Neural cell (in vitro differentiated cells): ENCODE results near the gene THOP1. TPM values are rescaled to one million over a fixed set of nuclear protein-coding genes. Genes with fewer than 3 reads are reported as not detected.

Experiments used
- H2AFZ ChIP-seq: fragments of 200-600, 300-800 bp; sonication (generic), shearing (Covaris generic); 2 replicates; pipeline ENCODE4 v1.6.0; 2014; ENCODE audit warnings: low read depth, mild to moderate bottlenecking, antibody characterized with exemption, low read length, moderate library complexity
- H3F3A ChIP-seq: fragments of 200-600 bp; shearing (Covaris generic); 2 replicates; pipeline ENCODE4 v1.6.1; 2016; ENCODE audit warnings: mild to moderate bottlenecking, moderate library complexity, mixed read lengths, antibody characterized with exemption, low read length; ENCODE audit not compliant: insufficient read depth, poor library complexity, severe bottlenecking
- H3K27ac ChIP-seq: fragments of 200-600, 300-800 bp; sonication (generic), shearing (Covaris generic); 2 replicates; pipeline ENCODE4 v1.5.1; 2014; ENCODE audit warnings: mild to moderate bottlenecking, low read length, moderate library complexity
- H3K27me3 ChIP-seq: fragments of 300-800, 200-600 bp; sonication (generic), shearing (Covaris generic); 2 replicates; pipeline ENCODE4 v1.6.0; 2014; ENCODE audit warnings: mild to moderate bottlenecking, low read depth, low read length, moderate library complexity; ENCODE audit not compliant: insufficient read depth
- H3K36me3 ChIP-seq: fragments of 300-800, 200-600 bp; sonication (generic), shearing (Covaris generic); 2 replicates; pipeline ENCODE4 v1.5.1; 2014; ENCODE audit warnings: mild to moderate bottlenecking, antibody characterized with exemption, low read length, moderate library complexity; ENCODE audit not compliant: insufficient read depth
- H3K4me2 ChIP-seq: fragments of 300-800, 200-600 bp; sonication (generic), shearing (Covaris generic); 2 replicates; pipeline ENCODE4 v1.6.0; 2014; ENCODE audit warnings: mild to moderate bottlenecking, low read length
- H3K4me3 ChIP-seq: fragments of 300-800, 200-600 bp; sonication (generic), shearing (Covaris generic); 2 replicates; pipeline ENCODE4 v1.5.1; 2014; ENCODE audit warnings: mild to moderate bottlenecking, low read length, moderate library complexity
- H3K79me2 ChIP-seq: fragments of 200-600 bp; shearing (Covaris generic); replicated peaks from 2 replicates; pipeline ENCODE4 v1.6.0; 2014; ENCODE audit warnings: mild to moderate bottlenecking, low read length, moderate library complexity; ENCODE audit not compliant: insufficient read depth
- H3K9ac ChIP-seq: fragments of 300-800, 200-600 bp; sonication (generic), shearing (Covaris generic); 2 replicates; pipeline ENCODE4 v1.6.1; 2016; ENCODE audit warnings: mild to moderate bottlenecking, low read length, mixed read lengths
- H3K9me2 ChIP-seq: fragments of 200-600 bp; shearing (Covaris generic); 2 replicates; pipeline ENCODE4 v1.6.1; 2016; ENCODE audit warnings: mild to moderate bottlenecking, low read length, mixed read lengths; ENCODE audit not compliant: insufficient read depth
- H3K9me3 ChIP-seq: fragments of 200-600, 300-800 bp; sonication (generic), shearing (Covaris generic); 2 replicates; pipeline ENCODE4 v1.6.1; 2016; ENCODE audit warnings: mild to moderate bottlenecking, mixed run types, low read length, moderate library complexity, mixed read lengths
- H4K20me1 ChIP-seq: fragments of 200-600 bp; shearing (Covaris generic); 2 replicates; pipeline ENCODE4 v1.6.1; 2016; ENCODE audit warnings: mild to moderate bottlenecking, mixed run types; ENCODE audit not compliant: insufficient read depth
- CTCF ChIP-seq: fragments of 450-650 bp; IDR thresholded peaks from 2 replicates; pipeline ENCODE4 v1.5.1; 2014; ENCODE audit warnings: antibody characterized with exemption, mild to moderate bottlenecking, moderate library complexity; ENCODE audit not compliant: poor library complexity, severe bottlenecking
- EP300 ChIP-seq: fragments of 450-650 bp; conservative IDR thresholded peaks from 2 replicates; pipeline ENCODE4 v1.6.1; 2014; ENCODE audit warnings: antibody characterized with exemption, mild to moderate bottlenecking, moderate library complexity; ENCODE audit not compliant: poor library complexity, severe bottlenecking
- EZH2 ChIP-seq: fragments of 200-600, 300-800 bp; shearing (Covaris generic), sonication (generic); IDR thresholded peaks from 2 replicates; pipeline ENCODE4 v1.6.1; 2014; ENCODE audit warnings: antibody characterized with exemption, low read length, borderline replicate concordance, mild to moderate bottlenecking; ENCODE audit not compliant: insufficient read depth, poor library complexity, severe bottlenecking
- MXI1 ChIP-seq: fragments of 450-650 bp; conservative IDR thresholded peaks from 2 replicates; pipeline ENCODE4 v1.6.1; 2014; ENCODE audit warnings: antibody characterized with exemption, mild to moderate bottlenecking; ENCODE audit not compliant: poor library complexity, severe bottlenecking
- POLR2AphosphoS5 ChIP-seq: IDR thresholded peaks from 2 replicates; pipeline ENCODE4 v1.6.1; 2012
- RAD21 ChIP-seq: fragments of 450-650 bp; conservative IDR thresholded peaks from 2 replicates; pipeline ENCODE4 v1.6.1; 2014; ENCODE audit warnings: antibody characterized with exemption, mild to moderate bottlenecking, moderate library complexity
- REST ChIP-seq: IDR thresholded peaks from 2 replicates; pipeline ENCODE4 v1.6.1; 2012; ENCODE audit warnings: borderline replicate concordance
- SMC3 ChIP-seq: fragments of 450-650 bp; conservative IDR thresholded peaks from 2 replicates; pipeline ENCODE4 v1.6.1; 2014; ENCODE audit warnings: antibody characterized with exemption, mild to moderate bottlenecking, moderate library complexity; ENCODE audit not compliant: poor library complexity
- TAF1 ChIP-seq: IDR thresholded peaks from 2 replicates; pipeline ENCODE4 v1.6.1; 2012; ENCODE audit warnings: low read depth
- polyA plus RNA-seq: library from polyadenylated mRNA; depleted of rRNA; stranded (reverse); fragments of >200 nt; gene quantifications from 2 replicates; pipeline ENCODE4 v1.2.3, GENCODE V29; 2014

THOP1 gene
- polyA plus RNA-seq, 1 donor from 2014 or later, result 113 TPM

GRCh38 chr19:2755448-2755705, 29.9 kb upstream of the THOP1 start:
- Histone ChIP-seq H3K27me3 (no peaks in the 10 kb centered on the region), H3K27ac (no peak overlapping the region), H3K36me3 (no peaks in the 10 kb centered on the region), H3K9me3 (no peaks in the 10 kb centered on the region), H3K4me2 (no peak overlapping the region), H3K9me2 (no peaks in the 10 kb centered on the region), H4K20me1 (no peaks in the 10 kb centered on the region), H3F3A (no peaks in the 10 kb centered on the region), H3K4me3 (no peak overlapping the region), H3K9ac (no peak overlapping the region), H3K79me2 (no peaks in the 10 kb centered on the region), H2AFZ (no peak overlapping the region)
- TF ChIP-seq EZH2 (no peak), CTCF (no peak), TAF1 (no peak), EP300 (no peak), RAD21 (no peak), MXI1 (no peak), REST (no peak)

- H3K4me2 ChIP-seq, result no peak overlapping the region
- no peaks in the 10 kb centered on the region for H3K9me2 ChIP-seq
- no peaks in the 10 kb centered on the region for H3F3A ChIP-seq
- H2AFZ ChIP-seq, result no peak overlapping the region
- H3K36me3 ChIP-seq, result no peaks in the 10 kb centered on the region
- H3K9ac ChIP-seq, result no peak overlapping the region
- TF ChIP-seq CTCF (no peak), TAF1 (no peak), REST (no peak), POLR2AphosphoS5 (no peak), RAD21 (no peak), MXI1 (no peak), EZH2 (no peak), SMC3 (no peak), EP300 (no peak)
- no peaks in the 10 kb centered on the region for H3K79me2 ChIP-seq
- H3K27me3 ChIP-seq, result no peaks in the 10 kb centered on the region
- H3K27ac ChIP-seq, result no peak overlapping the region
- H3K9me3 ChIP-seq, result no peaks in the 10 kb centered on the region
- H3K4me3 ChIP-seq, result no peak overlapping the region
- H4K20me1 ChIP-seq, result no peaks in the 10 kb centered on the region
Observed at GRCh38 chr19:2755811-2756210, 29.5 kb upstream of the THOP1 start.
